DND-41 (cell line): ENCODE data around the gene USP10.

Experiments used
- EZH2 ChIP-seq: IDR thresholded peaks from 3 replicates; pipeline ENCODE4 v1.6.1; 2012; ENCODE audit warnings: borderline replicate concordance, low read depth, mild to moderate bottlenecking, moderate library complexity, low read length, inconsistent platforms; ENCODE audit not compliant: severe bottlenecking
- TF ChIP-seq, protein P1 (sequence below): IDR thresholded peaks from 2 replicates; pipeline ENCODE4 v1.5.1; 2012; ENCODE audit warnings: borderline replicate concordance, low read length, moderate library complexity, mild to moderate bottlenecking; ENCODE audit not compliant: poor library complexity, severe bottlenecking; ENCODE audit errors: extremely low read depth

DNA sequence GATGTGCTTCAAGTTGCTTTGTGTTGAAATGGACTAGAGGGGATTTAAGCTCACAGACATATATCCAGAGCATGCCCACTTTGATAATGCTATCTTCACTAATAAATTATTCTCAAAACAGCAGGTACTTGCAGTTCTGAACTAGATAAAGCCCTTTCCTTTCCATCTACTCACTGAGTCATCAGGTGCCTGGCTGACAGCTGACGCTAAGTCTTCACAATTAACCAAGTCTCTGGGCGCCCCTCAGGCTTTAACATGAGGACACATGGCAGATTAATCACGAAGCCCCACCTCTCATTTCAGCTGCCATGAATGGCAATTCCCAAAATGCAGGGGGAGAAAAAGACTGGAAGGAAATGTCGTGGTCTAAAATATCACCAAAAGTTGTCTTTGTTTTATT, 90.5 kb downstream of the USP10 start:
- TF ChIP-seq, protein P1, sequence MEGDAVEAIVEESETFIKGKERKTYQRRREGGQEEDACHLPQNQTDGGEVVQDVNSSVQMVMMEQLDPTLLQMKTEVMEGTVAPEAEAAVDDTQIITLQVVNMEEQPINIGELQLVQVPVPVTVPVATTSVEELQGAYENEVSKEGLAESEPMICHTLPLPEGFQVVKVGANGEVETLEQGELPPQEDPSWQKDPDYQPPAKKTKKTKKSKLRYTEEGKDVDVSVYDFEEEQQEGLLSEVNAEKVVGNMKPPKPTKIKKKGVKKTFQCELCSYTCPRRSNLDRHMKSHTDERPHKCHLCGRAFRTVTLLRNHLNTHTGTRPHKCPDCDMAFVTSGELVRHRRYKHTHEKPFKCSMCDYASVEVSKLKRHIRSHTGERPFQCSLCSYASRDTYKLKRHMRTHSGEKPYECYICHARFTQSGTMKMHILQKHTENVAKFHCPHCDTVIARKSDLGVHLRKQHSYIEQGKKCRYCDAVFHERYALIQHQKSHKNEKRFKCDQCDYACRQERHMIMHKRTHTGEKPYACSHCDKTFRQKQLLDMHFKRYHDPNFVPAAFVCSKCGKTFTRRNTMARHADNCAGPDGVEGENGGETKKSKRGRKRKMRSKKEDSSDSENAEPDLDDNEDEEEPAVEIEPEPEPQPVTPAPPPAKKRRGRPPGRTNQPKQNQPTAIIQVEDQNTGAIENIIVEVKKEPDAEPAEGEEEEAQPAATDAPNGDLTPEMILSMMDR, result no peak
- TF ChIP-seq EZH2, result no peak
